Forelimb muscle (tissue), 1 donor: ENCODE measurements around the gene SP2. TPM values are rescaled to one million over a fixed set of nuclear protein-coding genes. Genes with fewer than 3 reads are reported as not detected.

Experiments used
- DNase-seq: peaks from one replicate; pipeline ENCODE4 v3.0.0-alpha.2; 2013; ENCODE audit warnings: low read depth
- polyA plus RNA-seq: library from polyadenylated mRNA; unstranded; fragments of 120-200 nt; gene quantifications from one replicate; pipeline ENCODE4 v1.2.1, GENCODE V29; 2013; ENCODE audit not compliant: insufficient read length

Gene SP2
- polyA plus RNA-seq, 1 donor = 13.9 TPM

- DNase-seq = no peak
These were observed 53.2 kb downstream of the SP2 start for GRCh38 chr17:47949197-47949759.

- no peak for DNase-seq
These were observed 53.9 kb downstream of the SP2 start for GRCh38 chr17:47949946-47950345.

- no peak for DNase-seq
These were observed 54.4 kb downstream of the SP2 start for GRCh38 chr17:47950448-47950847.

- DNase-seq = no peak
These were observed 56.4 kb downstream of the SP2 start for GRCh38 chr17:47952171-47953021.

DNA sequence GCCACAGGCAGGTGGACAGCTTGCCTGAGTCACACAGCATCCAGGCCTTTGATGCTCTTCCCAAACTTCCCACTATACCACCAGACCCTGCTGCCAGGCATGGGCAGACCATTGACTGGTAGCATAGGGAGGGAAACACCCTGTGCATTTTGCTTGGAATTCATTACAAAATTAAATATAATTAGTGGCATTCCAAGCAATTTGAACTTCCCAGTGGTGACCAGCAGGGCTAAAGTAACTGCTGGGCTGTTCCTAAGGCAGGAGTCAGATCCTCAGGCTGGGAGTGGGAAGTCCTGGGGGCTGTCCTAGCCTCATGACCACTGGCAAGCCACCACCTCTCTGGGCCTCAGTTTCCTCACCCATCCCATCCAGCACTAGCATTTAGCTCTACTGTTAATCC lies 57.9 kb downstream of the SP2 start:
- DNase-seq = no peak

DNA sequence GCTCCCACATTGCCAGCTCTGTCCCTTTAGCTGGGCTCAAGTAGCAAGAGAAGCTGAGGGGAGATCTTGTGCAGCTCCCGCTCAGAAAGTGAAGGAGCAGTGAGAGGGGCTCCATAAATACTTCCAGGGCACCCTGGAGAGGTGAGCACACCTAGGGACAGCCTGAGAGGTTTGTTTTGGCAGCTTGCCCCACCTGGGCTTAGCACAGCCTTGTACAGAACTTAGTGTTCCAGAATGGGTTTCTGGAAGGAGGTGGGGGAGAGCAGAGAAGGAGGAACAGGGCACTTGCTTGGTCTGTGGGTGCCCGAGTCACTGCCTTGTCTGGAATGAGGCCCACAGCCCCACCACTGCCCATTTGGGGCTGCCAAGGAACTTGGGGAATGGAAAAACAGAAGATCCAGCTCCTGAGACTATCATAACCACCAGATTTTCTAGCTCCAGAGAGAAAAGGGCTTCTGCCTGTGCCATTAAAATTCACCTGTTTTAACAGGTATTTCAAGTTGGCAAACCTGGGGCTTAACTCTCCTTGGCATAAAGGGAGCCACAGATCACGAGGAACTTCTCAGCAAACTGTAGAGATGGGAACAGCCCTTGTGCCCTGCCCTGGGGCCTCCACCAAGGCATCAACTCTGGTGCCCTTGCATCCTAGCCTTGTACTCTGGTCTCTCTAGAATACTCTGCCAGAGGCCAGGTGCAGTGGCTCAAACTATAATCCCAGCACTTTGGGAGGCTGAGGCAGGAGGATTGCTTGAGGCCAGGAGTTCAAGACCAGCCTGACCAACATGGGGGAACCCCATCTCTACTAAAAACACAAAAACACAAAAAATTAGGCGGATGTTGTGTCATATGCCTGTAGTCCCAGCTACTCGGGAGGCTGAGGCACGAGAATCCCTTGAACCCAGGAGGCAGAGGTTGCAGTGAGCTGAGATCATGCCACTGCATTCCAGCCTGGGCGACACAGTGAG lies 59.7 kb downstream of the SP2 start:
- no peak for DNase-seq

- no peak for DNase-seq
These were observed 61.0 kb downstream of the SP2 start for GRCh38 chr17:47956791-47957590.

DNA sequence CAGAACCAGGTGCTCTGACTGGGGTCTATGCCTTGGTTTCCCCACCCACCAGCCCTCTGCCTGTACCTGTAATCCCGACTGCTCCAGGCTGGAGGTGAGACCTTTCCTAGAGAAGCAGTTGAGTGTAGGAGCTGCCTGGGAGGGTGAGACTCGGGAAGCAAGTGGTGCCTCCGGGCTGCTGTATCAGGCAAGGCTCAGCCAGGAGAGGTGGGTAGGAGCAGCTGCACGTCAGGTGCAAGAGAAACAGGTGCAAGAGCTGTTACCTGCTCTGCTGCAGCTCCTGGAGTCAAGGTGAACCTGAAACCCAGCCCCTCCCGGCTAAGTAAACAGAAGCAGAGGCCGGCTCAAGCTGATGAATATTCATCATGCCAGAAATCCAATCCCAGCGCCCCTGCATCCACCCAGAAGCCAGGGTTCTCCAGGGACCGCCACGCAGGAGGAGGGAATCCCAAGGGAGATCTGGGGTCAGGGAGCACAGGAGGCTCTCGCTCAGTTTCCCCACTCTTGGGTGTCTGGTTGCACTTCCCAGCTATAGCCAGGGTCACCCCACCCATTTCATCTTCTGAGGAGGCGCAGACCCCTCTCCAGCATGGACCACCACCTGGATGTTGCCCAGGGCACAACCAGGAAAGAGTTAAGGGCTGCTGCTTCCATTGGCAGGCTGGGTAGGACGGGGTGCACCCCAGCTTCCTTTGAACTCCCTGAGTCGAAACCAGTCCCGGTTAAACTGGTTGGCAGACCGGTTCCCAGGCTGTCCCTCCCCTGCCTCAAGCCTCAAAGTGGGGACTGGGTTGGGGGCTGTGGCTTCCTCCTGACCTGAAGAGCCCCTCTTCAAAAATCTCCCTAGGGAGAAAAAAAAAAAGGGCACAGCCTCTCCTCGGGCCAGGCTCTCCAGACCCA lies 61.8 kb downstream of the SP2 start, which contains the start of gene PRR15L:
Gene PRR15L (minus strand): TSS at position 293 of the 900 bp plus-strand sequence. CDS start 4,649 bp downstream, outside the sequence.
- DNase-seq = no peak

GRCh38 chr17:47959825-47960655 lies 64.0 kb downstream of the SP2 start:
- no peak for DNase-seq

- no peak for DNase-seq
These were observed 65.4 kb downstream of the SP2 start for GRCh38 chr17:47961406-47961805.

DNA sequence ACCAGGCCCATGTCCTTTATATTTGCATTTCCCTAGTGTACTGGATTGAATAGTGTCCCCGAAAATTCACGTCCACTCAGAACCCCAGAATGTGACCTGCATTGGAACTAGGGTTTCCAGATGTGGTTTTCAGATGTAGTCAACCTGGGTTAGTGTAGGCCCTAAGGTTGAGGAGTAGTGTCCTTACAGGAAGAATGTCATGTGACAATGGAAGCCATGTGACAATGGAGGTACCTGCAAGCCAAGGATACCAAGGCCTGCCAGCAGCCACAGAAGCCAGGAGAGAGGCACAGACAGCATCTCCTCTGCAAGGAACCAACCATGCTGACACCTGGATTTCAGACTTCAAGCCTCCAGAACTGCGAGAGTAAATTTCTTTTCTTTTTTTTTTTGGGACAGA lies 66.9 kb downstream of the SP2 start:
- DNase-seq = no peak

- no peak for DNase-seq
These were observed 68.8 kb downstream of the SP2 start for GRCh38 chr17:47964856-47965255.

GRCh38 chr17:47966079-47966519 lies 70.1 kb downstream of the SP2 start:
- DNase-seq = no peak

DNA sequence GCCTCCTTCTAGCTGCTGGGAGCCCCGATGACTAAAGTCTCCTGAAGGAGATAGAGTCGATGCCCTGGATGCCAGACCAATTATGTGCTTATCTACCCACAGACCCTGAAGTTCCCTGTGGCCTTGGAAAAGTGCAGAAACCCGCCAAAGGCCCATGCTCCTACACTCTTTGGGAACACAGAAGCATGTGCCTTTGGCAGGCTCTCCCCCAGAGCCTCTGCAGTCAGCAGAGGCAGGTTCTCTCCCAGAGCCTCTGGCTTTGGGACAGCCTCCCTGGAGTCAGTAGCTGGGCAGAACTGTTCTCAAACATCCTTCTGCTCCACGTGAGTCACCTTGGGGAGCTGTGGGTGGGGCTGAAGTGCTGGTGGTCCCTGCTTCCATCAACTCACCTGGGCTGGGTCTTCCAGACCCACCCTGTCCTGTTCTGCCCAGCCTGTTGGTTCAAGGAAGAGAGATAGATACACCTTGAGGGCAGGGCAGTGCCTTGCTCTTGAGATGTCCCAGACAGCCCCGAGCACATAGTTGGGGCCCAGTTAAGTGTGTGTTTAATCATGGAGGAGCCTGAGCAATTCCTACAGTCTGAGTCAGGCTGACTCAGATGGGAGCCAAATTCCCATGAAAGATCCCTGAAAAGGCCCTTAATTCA lies 71.7 kb downstream of the SP2 start:
- no peak for DNase-seq

GRCh38 chr17:47968836-47969235 lies 72.8 kb downstream of the SP2 start:
- no peak for DNase-seq

DNA sequence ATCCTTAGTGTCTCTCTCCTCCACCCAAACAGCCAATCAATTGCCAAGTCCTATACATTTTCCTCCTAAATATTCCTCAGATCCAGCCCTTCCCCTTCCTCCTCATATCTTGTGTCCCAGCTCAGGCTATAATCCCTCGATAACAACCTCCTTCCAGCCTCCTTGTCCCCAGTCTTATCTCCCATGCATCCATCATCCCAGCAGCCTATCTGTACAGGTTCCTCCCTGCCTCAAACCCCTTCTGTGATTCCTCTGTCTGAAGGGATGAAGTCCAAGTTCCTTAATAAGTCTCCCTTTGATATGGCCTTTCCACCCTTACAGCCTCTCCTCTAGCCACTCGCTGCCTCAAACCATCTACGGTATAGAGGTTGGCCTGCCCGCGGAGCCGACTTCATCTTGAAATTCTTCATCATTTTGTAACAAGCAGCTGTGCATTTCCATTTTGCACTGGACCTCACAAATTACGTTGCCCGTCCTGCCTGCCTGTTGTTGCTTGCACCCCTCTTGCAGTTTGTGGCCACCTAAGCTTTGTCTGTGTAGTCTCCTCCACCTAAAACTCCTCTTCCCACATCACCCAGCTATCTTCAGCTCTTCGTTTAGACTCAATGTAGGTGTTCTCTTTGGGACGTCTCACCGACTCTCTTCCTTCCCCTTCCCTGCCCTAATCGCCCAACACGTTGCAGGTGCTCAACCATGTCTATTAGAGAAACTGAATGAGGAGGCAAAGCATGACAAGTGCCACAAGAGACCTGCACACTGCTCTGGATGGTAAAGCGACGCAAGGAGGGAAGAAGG lies 74.1 kb downstream of the SP2 start:
- no peak for DNase-seq

DNA sequence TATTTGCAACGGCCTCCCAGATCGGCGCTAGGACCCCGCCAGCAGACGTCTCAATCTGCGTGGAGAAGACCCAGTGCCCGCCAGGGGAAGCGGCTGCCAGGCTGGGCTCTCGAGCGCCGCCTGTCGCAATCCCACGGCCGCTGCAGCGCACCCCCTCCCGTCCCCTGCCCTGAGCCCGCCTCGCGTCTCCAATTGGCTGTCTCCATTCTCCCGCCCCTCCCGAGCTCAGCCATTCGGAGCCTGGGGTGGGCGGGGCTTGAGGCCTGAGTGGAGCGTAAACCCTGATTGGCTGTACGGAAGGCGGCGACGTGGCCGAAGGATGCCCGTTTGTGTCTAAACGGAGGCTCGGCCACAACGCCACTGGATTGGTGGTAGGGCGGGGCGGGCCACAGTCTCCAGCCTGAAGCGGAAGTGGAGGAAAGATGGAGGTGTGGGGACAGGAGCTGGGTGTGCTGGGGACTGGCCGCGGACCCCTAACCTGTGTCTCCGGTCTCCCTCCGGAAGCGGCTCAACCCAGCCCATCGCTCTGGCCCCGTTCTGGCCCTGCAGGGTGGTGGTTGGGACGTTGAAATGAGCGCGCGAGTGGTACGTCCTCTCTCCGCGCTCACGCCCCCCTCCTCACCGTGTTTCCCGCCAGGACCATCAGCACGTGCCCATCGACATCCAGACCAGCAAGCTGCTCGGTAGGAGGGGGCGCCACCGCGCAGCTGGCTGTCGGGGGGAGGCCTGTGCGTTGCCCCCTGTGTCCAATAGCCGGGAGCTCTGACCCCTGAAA lies 74.9 kb downstream of the SP2 start, which contains the start of gene CDK5RAP3:
Gene CDK5RAP3 (plus strand): TSS at position 389 of the 775 bp plus-strand sequence. CDS start 34 bp downstream, at position 423.
- DNase-seq = peak; percentile 97
